SK-N-SH treated with all-trans-retinoic acid at 6 μM for 48 hours (cell line): ENCODE results near the gene NME4.

Source experiments
- ATAC-seq: fragments of 200-7000 bp; cut with Tn5 transposase; 3 replicates; pipeline ENCODE4 v1.9.1; 2020; ENCODE audit warnings: mild to moderate bottlenecking, moderate library complexity
- BACH2 ChIP-seq: fragments of 250-450 bp; sonication (Bioruptor Pico); IDR thresholded peaks from 2 replicates; pipeline ENCODE4 v1.9.0; 2021; ENCODE audit warnings: mild to moderate bottlenecking, borderline replicate concordance
- ESRRG ChIP-seq: fragments of 250-450 bp; sonication (Bioruptor Pico); IDR thresholded peaks from 2 replicates; pipeline ENCODE4 v1.6.1; 2021; ENCODE audit warnings: mild to moderate bottlenecking
- GLIS3 ChIP-seq: fragments of 250-450 bp; sonication (Bioruptor Pico); IDR thresholded peaks from 2 replicates; pipeline ENCODE4 v1.5.0; 2020; ENCODE audit warnings: mild to moderate bottlenecking, moderate library complexity
- ISL1 ChIP-seq: fragments of 250-450 bp; sonication (Bioruptor Pico); IDR thresholded peaks from 2 replicates; pipeline ENCODE4 v2.1.2; 2022; ENCODE audit warnings: mild to moderate bottlenecking, moderate library complexity
- OSR1 ChIP-seq: fragments of 250-450 bp; sonication (Bioruptor Pico); IDR thresholded peaks from 2 replicates; pipeline ENCODE4 v1.8.0; 2022; ENCODE audit warnings: moderate library complexity, mild to moderate bottlenecking, inconsistent platforms
- PPARA ChIP-seq: fragments of 250-450 bp; sonication (Bioruptor Pico); IDR thresholded peaks from 2 replicates; pipeline ENCODE4 v1.5.0; 2020; ENCODE audit warnings: mild to moderate bottlenecking, borderline replicate concordance
- RARB ChIP-seq: fragments of 250-450 bp; sonication (Bioruptor Pico); IDR thresholded peaks from 2 replicates; pipeline ENCODE4 v1.8.0; 2021; ENCODE audit warnings: mild to moderate bottlenecking, moderate library complexity
- SNAI2 ChIP-seq: fragments of 250-450 bp; sonication (Bioruptor Pico); IDR thresholded peaks from 2 replicates; pipeline ENCODE4 v1.5.0; 2020; ENCODE audit warnings: mild to moderate bottlenecking, moderate library complexity
- TCF4 ChIP-seq: fragments of 250-450 bp; sonication (Bioruptor Pico); IDR thresholded peaks from 2 replicates; pipeline ENCODE4 v1.8.0; 2021; ENCODE audit warnings: mild to moderate bottlenecking, moderate library complexity, borderline replicate concordance
- TOX ChIP-seq: fragments of 250-450 bp; sonication (Bioruptor Pico); IDR thresholded peaks from 2 replicates; pipeline ENCODE4 v1.8.0; 2021; ENCODE audit warnings: mild to moderate bottlenecking, moderate library complexity, borderline replicate concordance
- ZC3H10 ChIP-seq: fragments of 250-450 bp; sonication (Bioruptor Pico); IDR thresholded peaks from 2 replicates; pipeline ENCODE4 v1.5.1; 2021; ENCODE audit warnings: mild to moderate bottlenecking, moderate library complexity
- ZFP3 ChIP-seq: fragments of 250-450 bp; sonication (Bioruptor Pico); IDR thresholded peaks from 2 replicates; pipeline ENCODE4 v1.5.0; 2020; ENCODE audit warnings: mild to moderate bottlenecking, moderate library complexity
- ZFP30 ChIP-seq: fragments of 450-650 bp; formaldehyde crosslinking; IDR thresholded peaks from 2 replicates; pipeline ENCODE4 v1.5.0; 2022; ENCODE audit warnings: mild to moderate bottlenecking, moderate library complexity
- ZNF565 ChIP-seq: fragments of 450-650 bp; formaldehyde crosslinking; conservative IDR thresholded peaks from 2 replicates; pipeline ENCODE4 v1.5.0; 2020; ENCODE audit warnings: low read depth, mild to moderate bottlenecking, moderate library complexity
- ZNF70 ChIP-seq: fragments of 450-650 bp; formaldehyde crosslinking; IDR thresholded peaks from 2 replicates; pipeline ENCODE4 v1.5.0; 2020; ENCODE audit warnings: mild to moderate bottlenecking, moderate library complexity
- ZNF8 ChIP-seq: fragments of 450-650 bp; formaldehyde crosslinking; IDR thresholded peaks from 2 replicates; pipeline ENCODE4 v1.5.0; 2020; ENCODE audit warnings: mild to moderate bottlenecking, moderate library complexity
- TF ChIP-seq, protein P1 (sequence below): fragments of 250-450 bp; sonication (Bioruptor Pico); IDR thresholded peaks from 2 replicates; pipeline ENCODE4 v1.5.0; 2020; ENCODE audit warnings: mild to moderate bottlenecking, moderate library complexity
- TF ChIP-seq, protein P2 (sequence below): fragments of 250-450 bp; sonication (Bioruptor Pico); IDR thresholded peaks from 2 replicates; pipeline ENCODE4 v1.8.0; 2020; ENCODE audit warnings: mild to moderate bottlenecking, moderate library complexity, borderline replicate concordance
- TF ChIP-seq, protein P3 (sequence below): fragments of 250-450 bp; sonication (Bioruptor Pico); IDR thresholded peaks from 2 replicates; pipeline ENCODE4 v1.5.1; 2021; ENCODE audit warnings: mild to moderate bottlenecking, moderate library complexity
- TF ChIP-seq, protein P4 (sequence below): fragments of 250-450 bp; sonication (Bioruptor Pico); IDR thresholded peaks from 2 replicates; pipeline ENCODE4 v1.5.1; 2020; ENCODE audit warnings: low read depth, mild to moderate bottlenecking, moderate library complexity
- TF ChIP-seq, protein P5 (sequence below): fragments of 250-450 bp; sonication (Bioruptor Pico); IDR thresholded peaks from 2 replicates; pipeline ENCODE4 v1.8.0; 2021; ENCODE audit warnings: low read depth, mild to moderate bottlenecking, moderate library complexity, borderline replicate concordance

The NME4 gene

DNA sequence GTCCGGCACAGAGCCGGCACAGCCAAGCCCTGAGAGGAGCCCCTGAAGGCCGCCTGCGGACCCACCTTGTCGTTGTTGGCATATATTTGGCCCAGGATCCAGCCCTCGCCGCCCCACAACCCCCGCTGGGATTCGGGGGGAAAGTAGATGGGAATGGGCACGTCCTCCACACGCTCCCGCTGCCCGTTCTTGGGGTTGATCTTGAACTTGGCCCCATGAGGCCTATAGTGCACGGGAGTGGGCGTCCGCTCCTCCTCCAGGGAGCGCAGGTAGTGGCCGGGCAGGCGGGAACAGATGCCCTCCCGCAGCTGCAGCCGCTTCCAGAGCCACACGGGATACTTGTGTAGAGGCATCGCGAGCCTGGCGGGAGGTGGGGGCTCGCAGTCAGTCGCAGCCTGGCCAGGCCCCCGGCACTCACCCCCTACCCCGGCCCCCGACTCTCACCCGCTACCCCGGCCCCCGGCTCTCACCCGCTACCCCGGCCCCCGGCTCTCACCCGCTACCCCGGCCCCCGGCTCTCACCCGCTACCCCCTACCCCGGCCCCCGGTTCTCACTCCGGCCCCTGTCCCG lies 27.0 kb upstream of the NME4 start:
- TF ChIP-seq ZC3H10 (CRISPR knock-in tag) (no peak), OSR1 (CRISPR knock-in tag) (no peak), BACH2 (CRISPR knock-in tag) (no peak), ZNF70 (no peak), ZNF8 (CRISPR knock-in tag) (no peak), ZFP3 (no peak), GLIS3 (CRISPR knock-in tag) (no peak), ZFP30 (CRISPR knock-in tag) (no peak), ISL1 (no peak), SNAI2 (no peak), TOX (CRISPR knock-in tag) (no peak), PPARA (CRISPR knock-in tag) (no peak), ESRRG (no peak), RARB (CRISPR knock-in tag) (no peak), TCF4 (no peak)
- TF ChIP-seq, protein P1, sequence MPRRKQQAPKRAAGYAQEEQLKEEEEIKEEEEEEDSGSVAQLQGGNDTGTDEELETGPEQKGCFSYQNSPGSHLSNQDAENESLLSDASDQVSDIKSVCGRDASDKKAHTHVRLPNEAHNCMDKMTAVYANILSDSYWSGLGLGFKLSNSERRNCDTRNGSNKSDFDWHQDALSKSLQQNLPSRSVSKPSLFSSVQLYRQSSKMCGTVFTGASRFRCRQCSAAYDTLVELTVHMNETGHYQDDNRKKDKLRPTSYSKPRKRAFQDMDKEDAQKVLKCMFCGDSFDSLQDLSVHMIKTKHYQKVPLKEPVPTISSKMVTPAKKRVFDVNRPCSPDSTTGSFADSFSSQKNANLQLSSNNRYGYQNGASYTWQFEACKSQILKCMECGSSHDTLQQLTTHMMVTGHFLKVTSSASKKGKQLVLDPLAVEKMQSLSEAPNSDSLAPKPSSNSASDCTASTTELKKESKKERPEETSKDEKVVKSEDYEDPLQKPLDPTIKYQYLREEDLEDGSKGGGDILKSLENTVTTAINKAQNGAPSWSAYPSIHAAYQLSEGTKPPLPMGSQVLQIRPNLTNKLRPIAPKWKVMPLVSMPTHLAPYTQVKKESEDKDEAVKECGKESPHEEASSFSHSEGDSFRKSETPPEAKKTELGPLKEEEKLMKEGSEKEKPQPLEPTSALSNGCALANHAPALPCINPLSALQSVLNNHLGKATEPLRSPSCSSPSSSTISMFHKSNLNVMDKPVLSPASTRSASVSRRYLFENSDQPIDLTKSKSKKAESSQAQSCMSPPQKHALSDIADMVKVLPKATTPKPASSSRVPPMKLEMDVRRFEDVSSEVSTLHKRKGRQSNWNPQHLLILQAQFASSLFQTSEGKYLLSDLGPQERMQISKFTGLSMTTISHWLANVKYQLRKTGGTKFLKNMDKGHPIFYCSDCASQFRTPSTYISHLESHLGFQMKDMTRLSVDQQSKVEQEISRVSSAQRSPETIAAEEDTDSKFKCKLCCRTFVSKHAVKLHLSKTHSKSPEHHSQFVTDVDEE (CRISPR knock-in tag), result no peak
- TF ChIP-seq, protein P2, sequence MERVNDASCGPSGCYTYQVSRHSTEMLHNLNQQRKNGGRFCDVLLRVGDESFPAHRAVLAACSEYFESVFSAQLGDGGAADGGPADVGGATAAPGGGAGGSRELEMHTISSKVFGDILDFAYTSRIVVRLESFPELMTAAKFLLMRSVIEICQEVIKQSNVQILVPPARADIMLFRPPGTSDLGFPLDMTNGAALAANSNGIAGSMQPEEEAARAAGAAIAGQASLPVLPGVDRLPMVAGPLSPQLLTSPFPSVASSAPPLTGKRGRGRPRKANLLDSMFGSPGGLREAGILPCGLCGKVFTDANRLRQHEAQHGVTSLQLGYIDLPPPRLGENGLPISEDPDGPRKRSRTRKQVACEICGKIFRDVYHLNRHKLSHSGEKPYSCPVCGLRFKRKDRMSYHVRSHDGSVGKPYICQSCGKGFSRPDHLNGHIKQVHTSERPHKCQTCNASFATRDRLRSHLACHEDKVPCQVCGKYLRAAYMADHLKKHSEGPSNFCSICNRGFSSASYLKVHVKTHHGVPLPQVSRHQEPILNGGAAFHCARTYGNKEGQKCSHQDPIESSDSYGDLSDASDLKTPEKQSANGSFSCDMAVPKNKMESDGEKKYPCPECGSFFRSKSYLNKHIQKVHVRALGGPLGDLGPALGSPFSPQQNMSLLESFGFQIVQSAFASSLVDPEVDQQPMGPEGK, result no peak
- TF ChIP-seq, protein P3, sequence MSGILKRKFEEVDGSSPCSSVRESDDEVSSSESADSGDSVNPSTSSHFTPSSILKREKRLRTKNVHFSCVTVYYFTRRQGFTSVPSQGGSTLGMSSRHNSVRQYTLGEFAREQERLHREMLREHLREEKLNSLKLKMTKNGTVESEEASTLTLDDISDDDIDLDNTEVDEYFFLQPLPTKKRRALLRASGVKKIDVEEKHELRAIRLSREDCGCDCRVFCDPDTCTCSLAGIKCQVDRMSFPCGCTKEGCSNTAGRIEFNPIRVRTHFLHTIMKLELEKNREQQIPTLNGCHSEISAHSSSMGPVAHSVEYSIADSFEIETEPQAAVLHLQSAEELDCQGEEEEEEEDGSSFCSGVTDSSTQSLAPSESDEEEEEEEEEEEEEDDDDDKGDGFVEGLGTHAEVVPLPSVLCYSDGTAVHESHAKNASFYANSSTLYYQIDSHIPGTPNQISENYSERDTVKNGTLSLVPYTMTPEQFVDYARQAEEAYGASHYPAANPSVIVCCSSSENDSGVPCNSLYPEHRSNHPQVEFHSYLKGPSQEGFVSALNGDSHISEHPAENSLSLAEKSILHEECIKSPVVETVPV (CRISPR knock-in tag), result no peak
- TF ChIP-seq, protein P4, sequence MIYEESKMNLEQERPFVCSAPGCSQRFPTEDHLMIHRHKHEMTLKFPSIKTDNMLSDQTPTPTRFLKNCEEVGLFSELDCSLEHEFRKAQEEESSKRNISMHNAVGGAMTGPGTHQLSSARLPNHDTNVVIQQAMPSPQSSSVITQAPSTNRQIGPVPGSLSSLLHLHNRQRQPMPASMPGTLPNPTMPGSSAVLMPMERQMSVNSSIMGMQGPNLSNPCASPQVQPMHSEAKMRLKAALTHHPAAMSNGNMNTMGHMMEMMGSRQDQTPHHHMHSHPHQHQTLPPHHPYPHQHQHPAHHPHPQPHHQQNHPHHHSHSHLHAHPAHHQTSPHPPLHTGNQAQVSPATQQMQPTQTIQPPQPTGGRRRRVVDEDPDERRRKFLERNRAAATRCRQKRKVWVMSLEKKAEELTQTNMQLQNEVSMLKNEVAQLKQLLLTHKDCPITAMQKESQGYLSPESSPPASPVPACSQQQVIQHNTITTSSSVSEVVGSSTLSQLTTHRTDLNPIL (CRISPR knock-in tag), result no peak
- ATAC-seq, result peak; percentile 58

DNA sequence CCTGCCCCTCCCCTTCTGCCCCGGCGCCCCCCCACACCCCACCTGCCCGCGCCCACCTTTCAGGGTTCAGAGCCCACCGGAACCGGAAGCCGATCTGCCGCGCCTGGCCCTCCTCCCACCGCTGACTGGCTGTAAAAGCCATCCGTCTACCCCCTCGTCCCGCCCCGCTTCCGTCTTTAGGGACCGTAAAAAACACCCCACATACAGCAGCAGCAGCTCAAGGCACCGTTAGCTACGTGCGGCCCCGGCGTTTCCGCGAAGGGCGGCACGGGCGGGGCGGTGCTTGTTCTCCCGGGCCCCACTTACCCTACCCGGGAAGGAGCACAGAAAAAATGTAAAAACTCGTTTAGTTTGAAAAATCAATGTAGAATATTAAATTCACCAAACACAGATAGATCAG lies 26.6 kb upstream of the NME4 start, which contains the start of gene MRPL28:
MRPL28 (minus strand) TSS at position 96 of the 400 bp plus-strand sequence. CDS start 320 bp downstream, outside the sequence.
- TF ChIP-seq ZFP30 (CRISPR knock-in tag), result no peak
- no peak for TF ChIP-seq ZNF565 (CRISPR knock-in tag)
- TF ChIP-seq, protein P4 (CRISPR knock-in tag), result no peak
- TF ChIP-seq, protein P5, sequence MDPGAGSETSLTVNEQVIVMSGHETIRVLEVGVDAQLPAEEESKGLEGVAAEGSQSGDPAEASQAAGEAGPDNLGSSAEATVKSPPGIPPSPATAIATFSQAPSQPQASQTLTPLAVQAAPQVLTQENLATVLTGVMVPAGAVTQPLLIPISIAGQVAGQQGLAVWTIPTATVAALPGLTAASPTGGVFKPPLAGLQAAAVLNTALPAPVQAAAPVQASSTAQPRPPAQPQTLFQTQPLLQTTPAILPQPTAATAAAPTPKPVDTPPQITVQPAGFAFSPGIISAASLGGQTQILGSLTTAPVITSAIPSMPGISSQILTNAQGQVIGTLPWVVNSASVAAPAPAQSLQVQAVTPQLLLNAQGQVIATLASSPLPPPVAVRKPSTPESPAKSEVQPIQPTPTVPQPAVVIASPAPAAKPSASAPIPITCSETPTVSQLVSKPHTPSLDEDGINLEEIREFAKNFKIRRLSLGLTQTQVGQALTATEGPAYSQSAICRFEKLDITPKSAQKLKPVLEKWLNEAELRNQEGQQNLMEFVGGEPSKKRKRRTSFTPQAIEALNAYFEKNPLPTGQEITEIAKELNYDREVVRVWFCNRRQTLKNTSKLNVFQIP (CRISPR knock-in tag), result no peak
- no peak for TF ChIP-seq TCF4
- TF ChIP-seq, all 23 proteins: peak for 0
- ATAC-seq, result peak; percentile 96
